ENCODE results near the gene ARHGAP15. TPM values are rescaled to one million over a fixed set of nuclear protein-coding genes. Genes with fewer than 3 reads are reported as not detected.

ARHGAP15 gene
- total and polyA plus RNA-seq, 3 donors from 2014 or later = 2.2 to 15.0 (median 7.7) TPM

GRCh38 chr2:143601828-143602227 lies 472.6 kb downstream of the ARHGAP15 start:
- intact Hi-C loops (cut with DNase I; ENCODE audit: low total_unique reads) = no loop called here
- H3K27ac ChIP-seq = no peak overlapping the region
- H3K4me3 ChIP-seq = no peak overlapping the region
- no peak for DNase-seq
- H3K9me3 ChIP-seq = no peaks in the 10 kb centered on the region
- TF ChIP-seq CTCF (IDR thresholded peaks at IDR 0.05) = no peak
- no peak for TF ChIP-seq POLR2A (IDR thresholded peaks at IDR 0.05)
- H3K36me3 ChIP-seq (ENCODE audit: low read depth, missing control alignments) = no peaks in the 10 kb centered on the region
- no peaks in the 10 kb centered on the region for H3K27me3 ChIP-seq
- H3K4me1 ChIP-seq = no peaks in the 10 kb centered on the region
- 90% methylated on average over 1 of the region's 1 CpG for WGBS, 2 donors

- H3K27me3 ChIP-seq = no peaks in the 10 kb centered on the region
- no peak overlapping the region for H3K27ac ChIP-seq
- TF ChIP-seq CTCF (IDR thresholded peaks at IDR 0.05) (no peak), POLR2A (IDR thresholded peaks at IDR 0.05) (no peak)
- WGBS, 2 donors = 78 to 82% methylated on average over 5 of the region's 5 CpGs
- no peaks in the 10 kb centered on the region for H3K36me3 ChIP-seq (ENCODE audit: low read depth, missing control alignments)
- DNase-seq = no peak
- no peaks in the 10 kb centered on the region for H3K4me1 ChIP-seq
- H3K4me3 ChIP-seq = no peak overlapping the region
- no peaks in the 10 kb centered on the region for H3K9me3 ChIP-seq
- intact Hi-C loops (cut with DNase I; ENCODE audit: low total_unique reads) = no loop called here
Observed at GRCh38 chr2:143603035-143603655, 473.9 kb downstream of the ARHGAP15 start.

GRCh38 chr2:143603846-143604565 lies 474.8 kb downstream of the ARHGAP15 start:
- Histone ChIP-seq H3K4me3 (no peak overlapping the region), H3K4me1 (no peaks in the 10 kb centered on the region), H3K27me3 (no peaks in the 10 kb centered on the region), H3K27ac (no peak overlapping the region), H3K9me3 (no peaks in the 10 kb centered on the region), H3K36me3 (ENCODE audit: low read depth, missing control alignments) (no peaks in the 10 kb centered on the region)
- intact Hi-C loops (cut with DNase I; ENCODE audit: low total_unique reads) = no loop called here
- TF ChIP-seq CTCF (IDR thresholded peaks at IDR 0.05) = no peak
- no peak for TF ChIP-seq POLR2A (IDR thresholded peaks at IDR 0.05)
- 60% methylated on average over 4 of the region's 4 CpGs for WGBS, 2 donors
- no peak for DNase-seq

- Histone ChIP-seq H3K9me3 (no peaks in the 10 kb centered on the region), H3K4me1 (no peaks in the 10 kb centered on the region), H3K36me3 (ENCODE audit: low read depth, missing control alignments) (no peaks in the 10 kb centered on the region), H3K4me3 (no peak overlapping the region), H3K27me3 (no peaks in the 10 kb centered on the region), H3K27ac (no peak overlapping the region)
- WGBS, 2 donors = 61 to 62% methylated on average over 5 of the region's 5 CpGs
- TF ChIP-seq CTCF (IDR thresholded peaks at IDR 0.05) (no peak), POLR2A (IDR thresholded peaks at IDR 0.05) (no peak)
- DNase-seq = no peak
- intact Hi-C loops (cut with DNase I; ENCODE audit: low total_unique reads) = no loop called here
Observed at GRCh38 chr2:143604566-143604959, 475.3 kb downstream of the ARHGAP15 start.
